ENCODE measurements around the gene PPWD1.
"Not testable (repeated sequence)": the region's sequence is repeated elsewhere in the genome, so short reads cannot be mapped to it uniquely, and the experiment has no call there.

The PPWD1 gene

GRCh38 chr5:65620021-65620420 is 56.9 kb downstream of the PPWD1 start:
- H3K4me3 ChIP-seq (ENCODE audit: low read depth, low read length), result no peak overlapping the region
- no peak for TF ChIP-seq CTCF (IDR thresholded peaks at IDR 0.05; ENCODE audit: control insufficient read depth, extremely low read depth, insufficient read depth)
- no peak for DNase-seq (ENCODE audit: low read depth)

GRCh38 chr5:65621961-65622360 is 58.9 kb downstream of the PPWD1 start:
- DNase-seq (ENCODE audit: low read depth); H3K4me3 ChIP-seq (ENCODE audit: low read depth, low read length): not testable (repeated sequence)

- H3K4me3 ChIP-seq (ENCODE audit: low read depth, low read length), result peak overlapping the region; percentile 92
- no peak for TF ChIP-seq CTCF (IDR thresholded peaks at IDR 0.05; ENCODE audit: control insufficient read depth, extremely low read depth, insufficient read depth)
- no peak for DNase-seq (ENCODE audit: low read depth)
Observed at GRCh38 chr5:65623482-65623881, 60.4 kb downstream of the PPWD1 start.

- no peak for TF ChIP-seq CTCF (IDR thresholded peaks at IDR 0.05; ENCODE audit: control insufficient read depth, extremely low read depth, insufficient read depth)
- peak; percentile 82 for DNase-seq (ENCODE audit: low read depth)
- peak within 1 kb of the TSS; percentile 92 for H3K4me3 ChIP-seq (ENCODE audit: low read depth, low read length)
Observed at GRCh38 chr5:65624025-65624570, 61.0 kb downstream of the PPWD1 start, which contains the start of gene TRIM23. Gene TRIM23, minus strand, starts transcription at chr5:65624333. Its CDS starts 59 bp downstream, at chr5:65624274.

- H3K4me3 ChIP-seq (ENCODE audit: low read depth, low read length), result peak within 1 kb of the TSS; percentile 92
- TF ChIP-seq CTCF (IDR thresholded peaks at IDR 0.05; ENCODE audit: control insufficient read depth, extremely low read depth, insufficient read depth), result no peak
- peak; percentile 73 for DNase-seq (ENCODE audit: low read depth)
Observed at GRCh38 chr5:65624571-65625555, 61.8 kb downstream of the PPWD1 start, which contains the start of the genes SHLD3 and TRAPPC13. Gene SHLD3, plus strand, starts transcription at chr5:65625027. Its CDS starts 4,561 bp downstream, at chr5:65629588. Gene TRAPPC13, plus strand, starts transcription at chr5:65625027. Its CDS starts 34 bp downstream, at chr5:65625061.

- no peak for DNase-seq (ENCODE audit: low read depth)
- no peak for TF ChIP-seq CTCF (IDR thresholded peaks at IDR 0.05; ENCODE audit: control insufficient read depth, extremely low read depth, insufficient read depth)
- H3K4me3 ChIP-seq (ENCODE audit: low read depth, low read length), result peak overlapping the region; percentile 92
Observed at GRCh38 chr5:65625743-65626142, 62.6 kb downstream of the PPWD1 start.

- TF ChIP-seq CTCF (IDR thresholded peaks at IDR 0.05; ENCODE audit: control insufficient read depth, extremely low read depth, insufficient read depth), result no peak
- no peak for DNase-seq (ENCODE audit: low read depth)
- H3K4me3 ChIP-seq (ENCODE audit: low read depth, low read length), result no peak overlapping the region
Observed at GRCh38 chr5:65630981-65631380, 67.9 kb downstream of the PPWD1 start.

Measured in LNCaP clone FGC (cell line).